NCI-H82 treated with DMSO at 0.1 percent for 48 hours (cell line): ENCODE measurements around the gene ZNF844.
"Not testable (repeated sequence)": the region's sequence is repeated elsewhere in the genome, so short reads cannot be mapped to it uniquely, and the experiment has no call there.

Experiments used
- DNase-seq: peaks from one replicate; lab custom pipeline; 2025; ENCODE audit not compliant: unreplicated experiment; lab: John Stamatoyannopoulos, UW

ZNF844 gene

DNA sequence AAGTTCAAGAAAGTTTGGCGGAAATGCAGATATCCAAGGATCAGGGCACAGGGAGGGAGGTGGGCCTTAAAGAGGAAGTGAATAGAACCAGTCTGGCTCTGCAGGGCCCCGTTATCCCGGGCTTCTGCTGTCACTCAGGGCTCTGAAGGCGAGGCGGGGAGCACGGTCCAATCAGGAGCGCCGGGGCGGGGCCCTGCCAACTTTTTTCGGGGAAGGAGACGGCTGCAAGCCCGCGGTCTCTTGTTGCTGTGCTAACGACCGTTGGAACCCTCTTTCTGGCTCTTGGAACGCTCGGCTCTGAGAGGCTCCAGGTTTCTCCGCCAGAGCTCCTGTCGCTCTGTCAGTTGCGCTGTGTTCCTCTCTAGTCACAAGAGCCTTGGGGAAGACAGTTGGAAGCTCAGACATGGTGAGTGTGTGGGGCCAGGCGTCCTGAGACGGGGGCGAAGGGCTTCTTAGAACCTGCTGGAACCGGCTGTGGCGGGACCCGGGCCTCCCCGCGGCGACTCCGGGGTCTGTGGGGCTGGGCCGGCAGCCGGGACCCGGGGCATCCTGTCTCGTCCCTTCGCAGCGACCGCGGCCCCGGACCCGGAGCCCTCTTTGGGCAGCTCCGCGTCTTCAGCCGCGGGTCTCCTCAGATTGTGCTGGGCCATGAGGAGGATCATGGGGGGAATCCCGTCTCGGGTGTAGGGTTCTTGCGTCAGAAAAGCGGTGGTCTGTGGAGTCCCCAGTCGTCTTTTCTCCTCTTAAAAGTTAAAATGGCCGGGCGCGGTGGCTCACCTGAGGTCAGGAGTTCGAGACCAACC is 27.7 kb downstream of the ZNF844 start:
- DNase-seq, result peak; percentile 3

GRCh38 chr19:12092956-12093355 is 28.4 kb downstream of the ZNF844 start:
- DNase-seq, result no peak

- no peak for DNase-seq
Measured at GRCh38 chr19:12093777-12094176, 29.2 kb downstream of the ZNF844 start.

DNA sequence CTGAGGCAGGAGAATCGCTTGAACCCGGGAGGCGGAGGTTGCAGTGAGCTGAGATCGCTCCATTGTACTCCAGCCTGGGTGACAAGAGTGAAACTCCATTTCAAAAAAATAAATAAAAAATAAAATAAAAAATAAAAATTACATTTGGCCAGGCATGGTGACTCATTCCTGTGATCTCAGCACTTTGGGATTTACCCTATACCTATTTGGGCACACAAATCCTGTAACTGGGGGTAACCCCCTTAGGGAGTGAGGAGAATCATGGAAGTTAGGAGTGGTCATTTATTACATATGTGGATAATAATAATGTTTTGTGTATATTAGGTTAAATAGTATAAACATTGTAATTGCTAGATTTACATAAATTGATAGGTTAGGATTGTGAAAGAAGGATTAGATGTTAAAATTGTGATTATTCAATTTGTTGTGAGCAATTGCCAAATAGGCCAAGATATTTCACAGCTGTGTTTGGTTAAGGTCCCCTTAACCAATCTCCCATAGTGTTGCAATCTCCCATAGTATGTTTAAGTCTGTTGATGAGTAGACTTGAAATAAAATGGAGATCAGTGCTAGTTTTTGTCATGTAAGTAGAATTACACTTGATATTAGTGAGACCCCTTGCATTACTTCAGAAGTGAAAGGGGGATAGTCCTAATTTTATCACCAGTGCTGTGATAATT is 30.7 kb downstream of the ZNF844 start:
- no peak for DNase-seq

DNA sequence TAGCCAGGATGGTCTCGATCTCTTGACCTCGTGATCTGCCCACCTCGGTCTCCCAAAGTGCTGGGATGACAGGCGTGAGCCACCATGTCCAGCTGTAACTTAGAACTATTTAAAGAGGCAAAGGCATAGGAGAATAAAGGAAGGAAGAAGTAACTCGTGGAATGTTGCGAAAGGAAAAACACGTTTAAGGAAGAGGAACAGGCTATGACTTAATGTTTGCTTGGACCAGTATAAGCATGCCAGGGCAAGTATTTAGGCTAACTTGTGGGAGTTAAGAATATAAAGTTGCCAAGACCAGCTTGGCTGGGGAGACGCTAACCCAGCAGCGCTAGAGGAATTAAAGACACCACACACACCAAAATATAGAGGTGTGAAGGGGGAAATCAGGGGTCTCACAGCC is 33.5 kb downstream of the ZNF844 start:
- DNase-seq, result no peak

DNA sequence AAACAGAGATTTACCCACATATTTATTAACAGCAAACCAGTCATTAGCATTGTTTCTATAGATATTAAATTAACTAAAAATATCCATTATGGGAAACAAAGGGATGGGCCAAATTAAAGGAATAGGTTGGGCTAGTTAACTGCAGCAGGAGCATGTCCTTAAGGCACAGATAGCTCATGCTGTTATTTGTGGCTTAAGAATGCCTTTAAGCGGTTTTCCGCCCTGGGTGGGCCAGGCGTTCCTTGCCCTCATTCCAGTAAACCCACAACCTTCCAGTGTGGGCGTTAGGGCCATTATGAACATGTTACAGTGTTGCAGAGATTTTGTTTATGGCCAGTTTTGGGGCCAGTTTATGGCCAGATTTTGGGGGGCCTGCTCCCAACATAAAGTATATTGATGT is 39.4 kb downstream of the ZNF844 start:
- DNase-seq, result not testable (repeated sequence)

DNA sequence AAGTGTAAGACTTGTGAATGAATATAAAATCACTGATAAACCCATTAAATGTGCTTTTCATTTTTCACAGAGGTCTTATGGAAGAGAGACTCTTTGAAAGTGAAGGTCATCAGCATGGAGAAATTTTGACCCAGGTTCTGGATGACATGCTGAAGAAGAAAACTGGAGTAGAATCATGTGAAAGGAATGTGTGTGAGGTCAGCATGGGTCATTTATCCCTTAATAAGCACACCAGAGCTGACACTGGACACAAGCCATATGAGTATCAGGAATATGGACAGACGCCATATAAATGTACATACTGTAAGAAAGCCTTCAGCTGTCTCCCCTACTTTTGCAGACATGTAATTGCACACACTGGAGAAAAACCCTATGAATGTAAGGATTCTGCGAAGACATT is 46.6 kb downstream of the ZNF844 start:
- no peak for DNase-seq

DNA sequence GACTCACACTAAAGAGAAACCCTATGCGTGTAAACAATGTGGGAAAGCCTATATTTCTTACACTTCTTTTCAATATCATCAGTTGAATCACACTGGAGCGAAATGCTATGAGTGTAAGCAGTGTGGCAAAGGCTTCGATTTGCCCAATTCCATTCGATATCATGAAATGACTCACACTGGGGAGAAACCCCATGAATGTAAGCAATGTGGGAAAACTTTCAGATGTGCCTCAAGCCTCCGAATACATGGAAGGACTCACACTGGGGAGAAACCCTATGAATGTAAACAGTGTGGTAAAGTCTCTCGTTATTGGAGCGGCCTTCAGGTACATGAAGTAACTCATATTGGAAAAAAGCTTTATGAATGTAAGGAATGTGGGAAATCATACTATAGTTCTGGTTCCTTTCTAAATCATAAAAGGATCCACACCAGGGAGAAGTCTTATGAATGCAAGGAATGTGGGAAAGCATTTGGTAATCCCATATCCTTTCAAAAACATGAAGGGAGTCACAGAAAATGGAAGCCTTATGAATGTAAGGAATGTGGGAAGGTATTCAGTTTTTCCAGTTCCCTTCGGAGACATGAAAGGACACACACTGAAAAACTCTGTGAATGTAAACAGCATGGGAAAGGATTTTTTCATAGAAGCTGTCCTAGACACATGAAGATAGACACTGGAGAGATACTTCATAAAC is 47.6 kb downstream of the ZNF844 start:
- DNase-seq, result no peak

- DNase-seq, result no peak
Measured at GRCh38 chr19:12112701-12113100, 48.2 kb downstream of the ZNF844 start.

DNA sequence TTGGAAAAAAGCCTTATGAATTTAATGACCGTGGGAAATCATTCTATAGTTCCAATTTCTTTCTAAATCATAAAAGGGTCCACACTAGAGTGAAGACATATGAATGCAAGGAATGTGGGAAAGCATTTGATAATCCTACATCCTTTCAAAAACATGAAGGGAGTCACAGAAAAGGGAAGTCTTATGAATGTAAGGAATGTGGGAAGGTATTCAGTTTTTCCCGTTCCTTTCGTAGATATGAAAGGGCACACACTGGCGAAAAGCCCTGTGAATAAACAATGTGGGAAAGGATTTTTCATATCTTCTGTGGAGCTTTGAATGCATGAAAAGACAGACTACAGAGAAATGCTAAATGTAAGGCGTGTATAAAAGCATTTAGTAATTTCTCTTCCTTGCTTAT is 48.6 kb downstream of the ZNF844 start:
- no peak for DNase-seq

DNA sequence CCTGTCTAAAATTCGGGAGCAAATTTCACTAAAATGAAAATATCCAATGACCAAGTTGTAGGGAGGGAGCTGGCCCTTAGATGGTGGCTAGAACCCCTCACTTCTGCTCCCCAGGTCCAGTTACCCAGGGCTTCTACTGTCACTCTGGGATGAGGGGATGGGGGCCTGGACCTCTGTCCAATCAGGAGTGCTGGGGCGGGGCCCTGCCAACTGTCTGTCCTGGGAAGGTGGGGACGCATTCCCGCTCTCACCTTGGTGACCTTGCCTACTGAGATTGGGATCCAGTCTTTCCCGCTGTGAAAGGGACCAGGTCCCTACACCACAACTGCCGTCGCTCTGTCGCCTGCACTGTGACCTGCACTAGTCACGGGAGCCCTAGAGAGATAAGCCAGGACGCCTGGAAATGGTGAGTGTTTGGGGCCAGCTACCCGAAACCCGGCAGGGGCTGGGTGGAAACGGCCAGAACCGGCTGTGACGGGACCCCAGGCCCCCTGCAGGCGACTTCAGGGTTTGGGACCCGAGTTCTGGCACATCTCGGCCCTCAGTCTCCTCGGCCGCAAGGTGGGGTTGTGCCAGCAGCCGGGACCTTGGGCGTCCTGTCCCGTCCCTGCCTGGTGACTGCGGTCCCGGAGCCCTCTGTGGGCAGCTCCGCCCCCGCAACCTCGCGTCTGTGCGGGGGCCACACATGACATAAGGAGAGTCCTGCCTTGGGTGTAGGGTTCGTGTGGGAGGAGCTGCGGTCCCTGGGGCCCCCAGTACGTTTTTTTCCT is 52.9 kb downstream of the ZNF844 start:
- no peak for DNase-seq

GRCh38 chr19:12126707-12127106 is 62.2 kb downstream of the ZNF844 start:
- no peak for DNase-seq
